B cell (primary cell): Measurements from ENCODE around the gene RNF34. TPM values are rescaled to one million over a fixed set of nuclear protein-coding genes. Genes with fewer than 3 reads are reported as not detected.

Experiments used
- ATAC-seq: fragments of 200-7000 bp; cut with Tn5 transposase; one replicate; pipeline ENCODE4 v1.10.0; 2021; ENCODE audit warnings: low read depth, mild to moderate bottlenecking, moderate number of reproducible peaks, moderate library complexity
- CTCF ChIA-PET: fragments of 350-600 bp; sonication (Branson Sonifier 250); formaldehyde crosslinking; loops from one replicate; lab custom pipeline; 2021; ENCODE audit warnings: antibody characterized with exemption, inconsistent platforms; lab: Charles Lee
- POLR2A ChIA-PET: fragments of 350-600 bp; sonication (Branson Sonifier 250); formaldehyde crosslinking; loops from one replicate; lab custom pipeline; 2021; ENCODE audit warnings: antibody characterized with exemption; lab: Charles Lee
- DNase-seq: peaks from one replicate; pipeline ENCODE4 v3.0.0; 2013
- H2AFZ ChIP-seq: 2 replicates; pipeline ENCODE4 v1.6.1; 2012; ENCODE audit warnings: mild to moderate bottlenecking, low read depth, low read length; ENCODE audit not compliant: insufficient read depth, poor library complexity, severe bottlenecking
- H3K27ac ChIP-seq, 2 donors: 1 replicate in 1 of 2; 2 replicates in 1 of 2; pipeline ENCODE4 v1.5.1; 2012 to 2013; ENCODE audit warnings: low read length in 2 of 2, mild to moderate bottlenecking in 2 of 2, moderate library complexity in 1 of 2
- H3K27me3 ChIP-seq, 4 experiments: fragments of 200-600 bp in 1 of 4; sonication (generic) in 1 of 4; replicated peaks in 1 of 4; 1 replicate in 2 of 4; 2 replicates in 2 of 4; pipeline versions ENCODE4 v1.6.1 to v1.7.0; 2013 to 2016; ENCODE audit warnings: low read length in 3 of 4, mild to moderate bottlenecking in 2 of 4, mixed read lengths in 1 of 4, moderate library complexity in 1 of 4; ENCODE audit not compliant: insufficient read depth in 4 of 4, control insufficient read depth in 3 of 4; ENCODE audit errors: control extremely low read depth in 1 of 4
- H3K36me3 ChIP-seq, 2 experiments: replicated peaks in 1 of 2; 1 replicate in 1 of 2; 2 replicates in 1 of 2; pipeline versions ENCODE4 v1.6.1 to v1.7.1; 2013; ENCODE audit warnings: low read length in 1 of 2; ENCODE audit not compliant: insufficient read depth in 2 of 2, control insufficient read depth in 1 of 2; ENCODE audit errors: control extremely low read depth in 1 of 2, extremely low read depth in 1 of 2
- H3K4me1 ChIP-seq, 2 donors: fragments of 200-600 bp in 1 of 2; sonication (generic) in 1 of 2; 1 replicate in 1 of 2; 2 replicates in 1 of 2; pipeline versions ENCODE4 v1.5.1 to v1.6.1; 2013 to 2017; ENCODE audit warnings: low read length in 2 of 2; ENCODE audit not compliant: control insufficient read depth in 2 of 2, insufficient read depth in 2 of 2
- H3K4me2 ChIP-seq: replicated peaks from 2 replicates; pipeline ENCODE3; 2012; ENCODE audit warnings: mild to moderate bottlenecking, low read depth, low read length; ENCODE audit not compliant: poor library complexity, severe bottlenecking
- H3K4me3 ChIP-seq, 5 experiments: fragments of 200-600 bp in 1 of 5; sonication (generic) in 1 of 5; 1 replicate in 3 of 5; 2 replicates in 2 of 5; pipeline versions ENCODE4 v1.5.1 to v1.7.0; 2011 to 2016; ENCODE audit warnings: low read length in 4 of 5, mild to moderate bottlenecking in 4 of 5, low read depth in 2 of 5, control low read depth in 1 of 5, moderate library complexity in 1 of 5; ENCODE audit not compliant: insufficient read depth in 1 of 5; ENCODE audit errors: control extremely low read depth in 1 of 5, extremely low read depth in 1 of 5
- H3K79me2 ChIP-seq: fragments of 200-600 bp; sonication (generic); one replicate; pipeline ENCODE4 v1.6.0; 2016; ENCODE audit warnings: low read length; ENCODE audit not compliant: control insufficient read depth, insufficient read depth
- H3K9ac ChIP-seq: fragments of 200-600 bp; sonication (generic); 2 replicates; pipeline ENCODE4 v1.6.1; 2017; ENCODE audit warnings: mild to moderate bottlenecking, low read length, moderate library complexity
- H3K9me3 ChIP-seq, 3 donors: one replicate each; pipeline versions ENCODE4 v1.6.1 to v1.7.1; 2013; ENCODE audit warnings: low read length in 2 of 3; ENCODE audit not compliant: control insufficient read depth in 2 of 3, insufficient read depth in 1 of 3; ENCODE audit errors: control extremely low read depth in 1 of 3
- H4K20me1 ChIP-seq: 2 replicates; pipeline ENCODE4 v1.6.0; 2012; ENCODE audit warnings: mild to moderate bottlenecking, low read length; ENCODE audit not compliant: insufficient read depth, control insufficient read depth, poor library complexity, severe bottlenecking
- H3K27ac Mint-ChIP-seq: one replicate; pipeline ENCODE4 v1.8.0; 2021; ENCODE audit warnings: mixed read lengths
- H3K27me3 Mint-ChIP-seq: one replicate; pipeline ENCODE4 v1.8.0; 2021; ENCODE audit warnings: mixed read lengths
- H3K4me1 Mint-ChIP-seq: one replicate; pipeline ENCODE4 v1.8.0; 2021; ENCODE audit warnings: mixed read lengths
- H3K4me3 Mint-ChIP-seq: one replicate; pipeline ENCODE4 v1.8.0; 2021; ENCODE audit warnings: mixed read lengths
- H3K9me3 Mint-ChIP-seq: one replicate; pipeline ENCODE4 v1.8.0; 2022; ENCODE audit warnings: mixed read lengths; ENCODE audit not compliant: insufficient read depth
- CTCF ChIP-seq: fragments of 200-600 bp; IDR thresholded peaks from one replicate; pipeline ENCODE4 v1.8.0; 2022; ENCODE audit warnings: antibody characterized with exemption, mild to moderate bottlenecking
- EZH2 ChIP-seq: IDR thresholded peaks from 2 replicates; pipeline ENCODE4 v1.6.1; 2012; ENCODE audit warnings: borderline replicate concordance, low read depth, mild to moderate bottlenecking, moderate library complexity, low read length; ENCODE audit not compliant: insufficient read depth, poor library complexity, severe bottlenecking
- WGBS: methylation state at CpG from one replicate; pipeline ENCODE4 v1.1.5; 2013; ENCODE audit warnings: missing lambda C conversion rate; ENCODE audit not compliant: insufficient coverage; 5-methylcytosine and 5-hydroxymethylcytosine counted together
- intact Hi-C: fragments of 100-400 bp; cut with micrococcal nuclease; formaldehyde crosslinking; loops from one replicate; pipeline ENCODE4 v1.10.0; 2022
- polyA plus RNA-seq: library from polyadenylated mRNA; depleted of rRNA; stranded (reverse); fragments of >200 nt; gene quantifications from 2 replicates; pipeline ENCODE4 v1.2.3, GENCODE V29; 2012
- total RNA-seq, 2 donors: library from RNA; stranded (reverse); fragments of 120-200 nt in 1 of 2; gene quantifications; 1 replicate in 1 of 2; 2 replicates in 1 of 2; pipeline versions ENCODE4 v1.2.3 to v1.2.4, GENCODE V29; 2013 to 2022

The RNF34 gene
- total and polyA plus RNA-seq, 2 donors (not counting 1 experiment from before 2014, with no cell fraction given), result 24.9 to 86.7 TPM

- Mint-ChIP-seq H3K27me3 (no peaks in the 10 kb centered on the region), H3K9me3 (no peaks in the 10 kb centered on the region), H3K27ac (peak overlapping the region; percentile 97), H3K4me3 (peak overlapping the region; percentile 96), H3K4me1 (peaks cover 27% of the 10 kb centered on the region)
- ChIA-PET CTCF (interaction anchor here (1.3 to 3.0 kb wide), 3 partner anchors 17 to 90 kb away, joined by 3 to 12 read pairs (median 9); partner anchors contain the start of gene RNF34), POLR2A (interaction anchor here (1.7 kb wide), 1 partner anchor 48 kb away, joined by 17 read pairs; the partner anchor contains the start of gene RNF34)
- Histone ChIP-seq H3K9me3 (no peaks in the 10 kb centered on the region), H3K4me3 (peak overlapping the region; percentile 75 to 93 (median 83)), H2AFZ (peak overlapping the region; percentile 88), H3K9ac (peak overlapping the region; percentile 80), H3K36me3 (no peaks in the 10 kb centered on the region), H3K4me2 (peak overlapping the region; percentile 74), H3K27me3 (no peaks in the 10 kb centered on the region), H3K79me2 (peaks cover 43% of the 10 kb centered on the region), H4K20me1 (no peaks in the 10 kb centered on the region), H3K27ac (peak overlapping the region; percentile 40 to 78), H3K4me1 (peaks cover 12 to 18% of the 10 kb centered on the region in 2 donors)
- intact Hi-C loops, result loop anchor here (1.0 to 5.0 kb wide), 4 partner anchors 48 to 536 kb away; partner anchors contain the start of genes PSMD9 and RNF34
- 0% methylated on average over 5 of the region's 12 CpGs for WGBS
- ATAC-seq (no peak), DNase-seq (no peak)
- TF ChIP-seq CTCF, result no peak
- TF ChIP-seq EZH2, result no peak
These were observed 47.3 kb upstream of the RNF34 start for GRCh38 chr12:121352682-121353018.

GRCh38 chr12:121355818-121356217, 44.1 kb upstream of the RNF34 start:
- ChIA-PET POLR2A (no interaction called here), CTCF (no interaction called here)
- Mint-ChIP-seq H3K9me3 (no peaks in the 10 kb centered on the region), H3K4me1 (peaks cover 18% of the 10 kb centered on the region), H3K4me3 (no peak overlapping the region), H3K27me3 (no peaks in the 10 kb centered on the region), H3K27ac (no peak overlapping the region)
- H3K79me2 ChIP-seq, result peaks cover 13% of the 10 kb centered on the region
- H3K9me3 ChIP-seq, result no peaks in the 10 kb centered on the region
- TF ChIP-seq CTCF, result no peak
- no peak overlapping the region for H3K4me2 ChIP-seq
- intact Hi-C loops, result no loop called here
- H3K27ac ChIP-seq, result no peak overlapping the region
- ATAC-seq (no peak), DNase-seq (no peak)
- peaks cover 9% of the 10 kb centered on the region in 2 donors for H3K4me1 ChIP-seq
- WGBS, result 80% methylated on average over 1 of the region's 6 CpGs
- H3K27me3 ChIP-seq, result no peaks in the 10 kb centered on the region
- no peaks in the 10 kb centered on the region for H4K20me1 ChIP-seq
- H3K4me3 ChIP-seq, result no peak overlapping the region
- H3K9ac ChIP-seq, result no peak overlapping the region
- H3K36me3 ChIP-seq, result no peaks in the 10 kb centered on the region
- no peak overlapping the region for H2AFZ ChIP-seq
